ENCODE results near the gene PPFIA2.

The PPFIA2 gene

DNA sequence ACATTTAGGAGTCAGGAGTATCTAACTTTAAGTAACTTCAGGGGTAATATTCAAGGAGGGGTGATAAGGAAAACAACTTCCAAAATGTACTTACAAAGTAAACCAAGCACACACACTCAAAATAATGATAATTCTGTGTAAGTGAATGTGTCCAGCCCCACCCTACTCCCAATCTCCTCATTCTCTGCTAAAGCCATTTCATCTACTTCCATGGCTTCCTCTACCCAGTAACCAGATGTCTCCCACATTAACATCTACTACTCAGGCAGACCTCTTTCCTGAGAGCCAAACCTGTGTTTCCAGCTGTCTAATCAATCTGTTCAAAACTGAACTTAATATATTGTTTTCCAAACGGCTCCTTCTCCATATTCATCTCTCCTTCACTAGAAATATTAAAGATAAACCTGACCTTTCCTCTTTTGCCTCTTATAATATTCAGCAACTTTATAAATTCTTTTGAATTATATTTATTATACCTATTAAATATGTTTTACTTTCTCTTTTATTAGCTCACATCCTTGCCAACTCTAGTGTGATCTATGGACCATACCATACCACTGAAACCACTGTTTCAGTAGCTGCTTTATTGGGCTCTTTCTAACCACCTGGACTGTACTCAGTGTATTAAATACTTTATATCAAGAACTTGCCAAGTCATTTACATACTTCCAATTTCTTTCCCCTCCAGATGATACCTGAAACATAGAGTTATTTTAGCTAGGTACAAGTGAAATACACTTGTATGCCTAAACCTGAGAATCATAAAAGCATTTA, 170.7 kb downstream of the PPFIA2 start:
- Histone ChIP-seq H2AFZ (ENCODE audit: low read length) (no peak overlapping the region), H4K20me1 (ENCODE audit: insufficient read depth, low read length) (no peaks in the 10 kb centered on the region), H3K9me3 (ENCODE audit: low read length) (no peaks in the 10 kb centered on the region), H3K27ac (ENCODE audit: low read depth, low read length, poor library complexity, severe bottlenecking) (no peak overlapping the region), H3F3A (ENCODE audit: insufficient read depth, low read length) (no peaks in the 10 kb centered on the region), H3K4me1 (ENCODE audit: insufficient read depth, low read length, severe bottlenecking) (no peaks in the 10 kb centered on the region), H3K4me3 (ENCODE audit: low read depth, low read length, poor library complexity, severe bottlenecking) (no peak overlapping the region), H3K79me2 (ENCODE audit: insufficient read depth, low read length) (no peaks in the 10 kb centered on the region), H3K9ac (ENCODE audit: low read length) (no peak overlapping the region), H3K36me3 (ENCODE audit: insufficient read depth, low read length) (no peaks in the 10 kb centered on the region), H3K4me2 (ENCODE audit: low read length) (no peak overlapping the region), H3K27me3 (ENCODE audit: insufficient read depth, low read length) (no peaks in the 10 kb centered on the region), H3K9me2 (ENCODE audit: low read depth, low read length) (no peaks in the 10 kb centered on the region)
- TF ChIP-seq CTCF (IDR thresholded peaks at IDR 0.05; ENCODE audit: low read length) (no peak), EZH2 (IDR thresholded peaks at IDR 0.05; ENCODE audit: borderline replicate concordance, low read length) (no peak)

GRCh38 chr12:81585787-81586186, 173.4 kb downstream of the PPFIA2 start:
- no peaks in the 10 kb centered on the region for H3K4me1 ChIP-seq (ENCODE audit: insufficient read depth, low read length, severe bottlenecking)
- H3K9me3 ChIP-seq (ENCODE audit: low read length) = no peaks in the 10 kb centered on the region
- no peak overlapping the region for H3K9ac ChIP-seq (ENCODE audit: low read length)
- no peaks in the 10 kb centered on the region for H3F3A ChIP-seq (ENCODE audit: insufficient read depth, low read length)
- no peaks in the 10 kb centered on the region for H3K9me2 ChIP-seq (ENCODE audit: low read depth, low read length)
- H3K4me2 ChIP-seq (ENCODE audit: low read length) = no peak overlapping the region
- H4K20me1 ChIP-seq (ENCODE audit: insufficient read depth, low read length) = no peaks in the 10 kb centered on the region
- no peak overlapping the region for H3K27ac ChIP-seq (ENCODE audit: low read depth, low read length, poor library complexity, severe bottlenecking)
- H3K36me3 ChIP-seq (ENCODE audit: insufficient read depth, low read length) = no peaks in the 10 kb centered on the region
- H2AFZ ChIP-seq (ENCODE audit: low read length) = no peak overlapping the region
- no peak overlapping the region for H3K4me3 ChIP-seq (ENCODE audit: low read depth, low read length, poor library complexity, severe bottlenecking)
- H3K79me2 ChIP-seq (ENCODE audit: insufficient read depth, low read length) = no peaks in the 10 kb centered on the region
- TF ChIP-seq CTCF (IDR thresholded peaks at IDR 0.05; ENCODE audit: low read length) = no peak
- no peak for TF ChIP-seq EZH2 (IDR thresholded peaks at IDR 0.05; ENCODE audit: borderline replicate concordance, low read length)
- H3K27me3 ChIP-seq (ENCODE audit: insufficient read depth, low read length) = no peaks in the 10 kb centered on the region

DNA sequence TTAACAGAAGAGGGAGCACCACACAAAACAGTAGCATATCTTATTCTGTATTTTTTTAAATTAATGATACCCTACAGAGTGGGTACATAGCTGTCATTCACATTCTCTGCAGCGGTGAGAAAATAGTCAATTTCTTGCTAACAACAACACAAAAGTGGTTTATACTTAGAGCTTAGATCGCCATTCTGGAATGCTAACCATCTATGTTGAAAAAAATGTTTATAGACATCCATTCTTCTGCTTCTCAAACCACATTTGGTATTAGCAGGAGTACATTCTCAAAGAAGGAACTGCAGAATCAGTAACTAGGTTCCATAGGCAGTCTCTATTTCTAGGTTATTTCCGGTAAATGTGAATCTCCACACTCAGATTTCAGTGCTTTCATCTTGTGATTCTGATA, 185.9 kb downstream of the PPFIA2 start:
- no peaks in the 10 kb centered on the region for H3K36me3 ChIP-seq (ENCODE audit: insufficient read depth, low read length)
- no peaks in the 10 kb centered on the region for H3K9me3 ChIP-seq (ENCODE audit: low read length)
- H3K27me3 ChIP-seq (ENCODE audit: insufficient read depth, low read length) = no peaks in the 10 kb centered on the region
- H2AFZ ChIP-seq (ENCODE audit: low read length) = no peak overlapping the region
- no peak overlapping the region for H3K4me3 ChIP-seq (ENCODE audit: low read depth, low read length, poor library complexity, severe bottlenecking)
- H3K9me2 ChIP-seq (ENCODE audit: low read depth, low read length) = no peaks in the 10 kb centered on the region
- H3K4me1 ChIP-seq (ENCODE audit: insufficient read depth, low read length, severe bottlenecking) = no peaks in the 10 kb centered on the region
- H3K79me2 ChIP-seq (ENCODE audit: insufficient read depth, low read length) = no peaks in the 10 kb centered on the region
- no peak overlapping the region for H3K27ac ChIP-seq (ENCODE audit: low read depth, low read length, poor library complexity, severe bottlenecking)
- TF ChIP-seq CTCF (IDR thresholded peaks at IDR 0.05; ENCODE audit: low read length) (no peak), EZH2 (IDR thresholded peaks at IDR 0.05; ENCODE audit: borderline replicate concordance, low read length) (no peak)
- no peaks in the 10 kb centered on the region for H3F3A ChIP-seq (ENCODE audit: insufficient read depth, low read length)
- H3K4me2 ChIP-seq (ENCODE audit: low read length) = no peak overlapping the region
- H3K9ac ChIP-seq (ENCODE audit: low read length) = no peak overlapping the region
- no peaks in the 10 kb centered on the region for H4K20me1 ChIP-seq (ENCODE audit: insufficient read depth, low read length)
